H9 (cell line): ENCODE data around the gene TSFM. TPM values are rescaled to one million over a fixed set of nuclear protein-coding genes. Genes with fewer than 3 reads are reported as not detected.

Experiments
- DNase-seq: peaks from one replicate; pipeline ENCODE4 v3.0.0-alpha.2; 2017
- H2AFZ ChIP-seq: one replicate; pipeline ENCODE4 v1.6.1; 2013; ENCODE audit warnings: mild to moderate bottlenecking, low read length, control low read depth, moderate library complexity
- H2AK5ac ChIP-seq: 2 replicates; pipeline ENCODE4 v1.6.1; 2013; ENCODE audit warnings: low read length, control low read depth, mixed read lengths; ENCODE audit not compliant: insufficient read length
- H2BK120ac ChIP-seq: one replicate; pipeline ENCODE4 v1.6.1; 2013; ENCODE audit warnings: low read depth, mild to moderate bottlenecking, low read length, control low read depth, inconsistent platforms; ENCODE audit not compliant: poor library complexity, severe bottlenecking
- H2BK12ac ChIP-seq: 2 replicates; pipeline ENCODE4 v1.6.1; 2013; ENCODE audit warnings: low read length, control low read depth, mixed read lengths, low read depth; ENCODE audit not compliant: insufficient read length
- H2BK15ac ChIP-seq: 2 replicates; pipeline ENCODE4 v1.6.1; 2013; ENCODE audit warnings: low read depth, low read length, control low read depth
- H2BK20ac ChIP-seq: one replicate; pipeline ENCODE4 v1.6.1; 2013; ENCODE audit warnings: low read depth, mild to moderate bottlenecking, low read length, control low read depth, inconsistent platforms; ENCODE audit not compliant: poor library complexity, severe bottlenecking
- H2BK5ac ChIP-seq: 2 replicates; pipeline ENCODE4 v1.6.1; 2013; ENCODE audit warnings: low read length, control low read depth, mixed read lengths; ENCODE audit not compliant: insufficient read length
- H3K14ac ChIP-seq: 2 replicates; pipeline ENCODE4 v1.6.1; 2013; ENCODE audit warnings: low read length, control low read depth; ENCODE audit not compliant: insufficient read depth
- H3K18ac ChIP-seq: 2 replicates; pipeline ENCODE4 v1.6.1; 2013; ENCODE audit warnings: low read depth, mild to moderate bottlenecking, mixed read lengths, low read length, control low read depth; ENCODE audit not compliant: insufficient read length
- H3K23ac ChIP-seq: 2 replicates; pipeline ENCODE4 v1.6.1; 2013; ENCODE audit warnings: low read length, control low read depth, mixed read lengths, low read depth; ENCODE audit not compliant: insufficient read length
- H3K23me2 ChIP-seq: 2 replicates; pipeline ENCODE4 v1.6.1; 2013; ENCODE audit warnings: low read depth, mild to moderate bottlenecking, mixed read lengths, low read length, control low read depth; ENCODE audit not compliant: insufficient read length, poor library complexity, severe bottlenecking
- H3K27ac ChIP-seq: 2 replicates; pipeline ENCODE4 v1.5.1; 2013; ENCODE audit warnings: low read length, control low read depth, mixed read lengths, low read depth; ENCODE audit not compliant: insufficient read length
- H3K27me3 ChIP-seq: 2 replicates; pipeline ENCODE4 v1.6.1; 2013; ENCODE audit warnings: low read length, control low read depth, inconsistent platforms; ENCODE audit not compliant: insufficient read depth
- H3K4ac ChIP-seq: 2 replicates; pipeline ENCODE4 v1.6.1; 2013; ENCODE audit warnings: low read depth, mild to moderate bottlenecking, control low read depth, inconsistent platforms, low read length, moderate library complexity
- H3K4me1 ChIP-seq: 2 replicates; pipeline ENCODE4 v1.6.1; 2013; ENCODE audit warnings: low read length, control low read depth, inconsistent platforms; ENCODE audit not compliant: insufficient read depth
- H3K4me2 ChIP-seq: 2 replicates; pipeline ENCODE4 v1.6.1; 2013; ENCODE audit warnings: low read length, control low read depth, mixed read lengths; ENCODE audit not compliant: insufficient read length, insufficient read depth
- H3K56ac ChIP-seq: 2 replicates; pipeline ENCODE4 v1.6.1; 2013; ENCODE audit warnings: low read depth, mild to moderate bottlenecking, mixed read lengths, low read length, control low read depth; ENCODE audit not compliant: insufficient read length
- H3K79me1 ChIP-seq: 2 replicates; pipeline ENCODE4 v1.6.1; 2013; ENCODE audit warnings: low read depth, mild to moderate bottlenecking, moderate library complexity, low read length, control low read depth, inconsistent platforms; ENCODE audit not compliant: insufficient read depth, poor library complexity, severe bottlenecking
- H3K79me2 ChIP-seq: 2 replicates; pipeline ENCODE4 v1.6.1; 2013; ENCODE audit warnings: low read length, control low read depth, inconsistent platforms; ENCODE audit not compliant: insufficient read depth
- H3K9ac ChIP-seq: 2 replicates; pipeline ENCODE4 v1.6.1; 2013; ENCODE audit warnings: low read length, control low read depth, mixed read lengths; ENCODE audit not compliant: insufficient read length; ENCODE audit errors: extremely low read depth
- H3K9me3 ChIP-seq: one replicate; pipeline ENCODE4 v1.6.1; 2013; ENCODE audit warnings: low read depth, low read length, inconsistent platforms; ENCODE audit not compliant: control insufficient read depth
- H3T11ph ChIP-seq: one replicate; pipeline ENCODE4 v1.6.1; 2013; ENCODE audit warnings: mild to moderate bottlenecking, low read length, control low read depth, inconsistent platforms
- H4K20me1 ChIP-seq: one replicate; pipeline ENCODE4 v1.6.1; 2013; ENCODE audit not compliant: control insufficient read depth, insufficient read length, insufficient read depth
- H4K5ac ChIP-seq: 2 replicates; pipeline ENCODE4 v1.6.1; 2013; ENCODE audit warnings: low read depth, mild to moderate bottlenecking, mixed read lengths, low read length, control low read depth; ENCODE audit not compliant: insufficient read length
- H4K8ac ChIP-seq: replicated peaks from 2 replicates; pipeline ENCODE4 v1.6.1; 2013; ENCODE audit warnings: low read length, control low read depth, mixed read lengths, low read depth; ENCODE audit not compliant: insufficient read length
- H4K91ac ChIP-seq: 2 replicates; pipeline ENCODE4 v1.6.1; 2013; ENCODE audit warnings: low read depth, mild to moderate bottlenecking, moderate library complexity, mixed read lengths, low read length, control low read depth; ENCODE audit not compliant: insufficient read length
- H3K27ac Mint-ChIP-seq, 3 experiments: 2 replicates in 2 of 3; 3 replicates in 1 of 3; pipeline ENCODE4 v1.8.0; 2020 to 2021; ENCODE audit warnings: mixed read lengths in 3 of 3, mild to moderate bottlenecking in 1 of 3, moderate library complexity in 1 of 3
- H3K27me3 Mint-ChIP-seq: 2 replicates; pipeline ENCODE4 v1.8.0; 2021; ENCODE audit warnings: low read depth, mild to moderate bottlenecking, moderate library complexity, mixed read lengths
- H3K36me3 Mint-ChIP-seq, 3 experiments: 2 replicates in 2 of 3; 3 replicates in 1 of 3; pipeline ENCODE4 v1.8.0; 2020 to 2021; ENCODE audit warnings: low read depth in 3 of 3, mixed read lengths in 3 of 3; ENCODE audit not compliant: insufficient read depth in 1 of 3
- H3K4me1 Mint-ChIP-seq, 2 experiments: 2 replicates each; pipeline ENCODE4 v1.8.0; 2020; ENCODE audit warnings: mixed read lengths in 2 of 2
- H3K4me3 Mint-ChIP-seq, 2 experiments: 2 replicates in 1 of 2; 3 replicates in 1 of 2; pipeline ENCODE4 v1.8.0; 2020 to 2021; ENCODE audit warnings: mild to moderate bottlenecking in 2 of 2, mixed read lengths in 2 of 2, moderate library complexity in 1 of 2
- H3K9me3 Mint-ChIP-seq, 2 experiments: 2 replicates in 1 of 2; 3 replicates in 1 of 2; pipeline ENCODE4 v1.8.0; 2020; ENCODE audit warnings: mild to moderate bottlenecking in 2 of 2, mixed read lengths in 2 of 2, moderate library complexity in 1 of 2
- CTCF ChIP-seq: fragments of 200-600 bp; sonication (generic); conservative IDR thresholded peaks from 3 replicates; pipeline ENCODE4 v1.8.0; 2021; ENCODE audit warnings: antibody characterized with exemption, mild to moderate bottlenecking
- total RNA-seq: library from RNA; stranded (reverse); gene quantifications from 2 replicates; pipeline ENCODE4 v1.2.1, GENCODE V29; 2021

Gene TSFM
- total RNA-seq, 1 experiment from 2014 or later: 50.2 TPM

GRCh38 chr12:57767305-57767698 lies 15.3 kb upstream of the TSFM start:
- Histone ChIP-seq H3T11ph (no peak overlapping the region), H2AFZ (no peak overlapping the region), H4K5ac (no peak overlapping the region), H3K9me3 (no peaks in the 10 kb centered on the region), H2BK5ac (no peak overlapping the region), H3K23me2 (peaks cover 27% of the 10 kb centered on the region), H2BK15ac (no peak overlapping the region), H4K8ac (no peak overlapping the region), H3K14ac (no peak overlapping the region), H3K4me2 (peak overlapping the region; percentile 80), H3K4me1 (peaks cover 3% of the 10 kb centered on the region; the same call in 1 of the 2 replicates), H2BK12ac (no peak overlapping the region), H3K23ac (no peak overlapping the region), H3K18ac (no peak overlapping the region), H3K27me3 (peaks cover 31% of the 10 kb centered on the region; the same call in 1 of the 2 replicates), H4K91ac (no peak overlapping the region), H3K79me2 (no peaks in the 10 kb centered on the region), H2BK20ac (no peak overlapping the region), H3K4ac (no peak overlapping the region), H3K27ac (no peak overlapping the region), H3K56ac (no peak overlapping the region), H4K20me1 (no peaks in the 10 kb centered on the region), H2BK120ac (no peak overlapping the region), H3K79me1 (no peaks in the 10 kb centered on the region), H2AK5ac (no peak overlapping the region), H3K9ac (no peak overlapping the region)
- Mint-ChIP-seq H3K27ac (0 out of 7 replicates have a peak overlapping the region, but pooled peaks of 2 of the 3 experiments have one; percentile 44 to 51), H3K9me3 (no peaks in the 10 kb centered on the region), H3K4me3 (peak overlapping the region; percentile 57 to 75; a peak in 3 of 5 replicates), H3K36me3 (peaks cover 20 to 39% (median 31%) of the 10 kb centered on the region in 3 experiments), H3K4me1 (peaks cover 32 to 48% of the 10 kb centered on the region in 2 experiments), H3K27me3 (peaks cover 40% of the 10 kb centered on the region)
- DNase-seq: no peak
- TF ChIP-seq CTCF: no peak
